KMS-11 (cell line): ENCODE measurements around the gene DEF6.

Experiments
- H2AFZ ChIP-seq: fragments of 200-600 bp; sonication (generic); 2 replicates; pipeline ENCODE4 v1.6.1; 2016; ENCODE audit warnings: antibody characterized with exemption, mixed run types, low read depth
- H3K27ac ChIP-seq: fragments of 200-600 bp; sonication (generic); 2 replicates; pipeline ENCODE4 v1.6.1; 2016; ENCODE audit warnings: mild to moderate bottlenecking, mixed run types
- H3K27me3 ChIP-seq: fragments of 200-600 bp; sonication (generic); 2 replicates; pipeline ENCODE4 v1.6.1; 2017; ENCODE audit warnings: mild to moderate bottlenecking, low read depth, mixed run types, moderate library complexity; ENCODE audit not compliant: insufficient read depth
- H3K36me3 ChIP-seq: fragments of 200-600 bp; sonication (generic); 2 replicates; pipeline ENCODE4 v1.6.1; 2017; ENCODE audit warnings: mild to moderate bottlenecking, mixed run types; ENCODE audit not compliant: insufficient read depth
- H3K4me1 ChIP-seq: fragments of 200-600 bp; sonication (generic); 2 replicates; pipeline ENCODE4 v1.6.1; 2016; ENCODE audit warnings: mild to moderate bottlenecking, low read depth, mixed run types; ENCODE audit not compliant: poor library complexity, severe bottlenecking
- H3K4me2 ChIP-seq: fragments of 200-600 bp; sonication (generic); 2 replicates; pipeline ENCODE4 v1.7.0; 2016; ENCODE audit warnings: mild to moderate bottlenecking, mixed run types
- H3K4me3 ChIP-seq: fragments of 200-600 bp; sonication (generic); IDR thresholded peaks from 2 replicates; pipeline ENCODE4 v1.6.1; 2017; ENCODE audit warnings: low read depth, low read length, mixed read lengths; ENCODE audit not compliant: insufficient read depth
- H3K79me2 ChIP-seq: fragments of 200-600 bp; sonication (generic); 2 replicates; pipeline ENCODE4 v1.6.1; 2016; ENCODE audit warnings: low read depth, mixed run types; ENCODE audit not compliant: insufficient read depth
- H3K9ac ChIP-seq: fragments of 200-600 bp; sonication (generic); 2 replicates; pipeline ENCODE4 v1.6.1; 2016; ENCODE audit warnings: mild to moderate bottlenecking, mixed run types
- H4K20me1 ChIP-seq: fragments of 200-600 bp; sonication (generic); 2 replicates; pipeline ENCODE4 v1.6.1; 2016; ENCODE audit warnings: mild to moderate bottlenecking, mixed run types; ENCODE audit not compliant: insufficient read depth
- CTCF ChIP-seq: fragments of 200-600 bp; sonication (generic); conservative IDR thresholded peaks from 2 replicates; pipeline ENCODE4 v1.6.1; 2017; ENCODE audit warnings: low read depth, mild to moderate bottlenecking, antibody characterized with exemption, low read length, moderate library complexity, mixed read lengths

DEF6 gene

DNA sequence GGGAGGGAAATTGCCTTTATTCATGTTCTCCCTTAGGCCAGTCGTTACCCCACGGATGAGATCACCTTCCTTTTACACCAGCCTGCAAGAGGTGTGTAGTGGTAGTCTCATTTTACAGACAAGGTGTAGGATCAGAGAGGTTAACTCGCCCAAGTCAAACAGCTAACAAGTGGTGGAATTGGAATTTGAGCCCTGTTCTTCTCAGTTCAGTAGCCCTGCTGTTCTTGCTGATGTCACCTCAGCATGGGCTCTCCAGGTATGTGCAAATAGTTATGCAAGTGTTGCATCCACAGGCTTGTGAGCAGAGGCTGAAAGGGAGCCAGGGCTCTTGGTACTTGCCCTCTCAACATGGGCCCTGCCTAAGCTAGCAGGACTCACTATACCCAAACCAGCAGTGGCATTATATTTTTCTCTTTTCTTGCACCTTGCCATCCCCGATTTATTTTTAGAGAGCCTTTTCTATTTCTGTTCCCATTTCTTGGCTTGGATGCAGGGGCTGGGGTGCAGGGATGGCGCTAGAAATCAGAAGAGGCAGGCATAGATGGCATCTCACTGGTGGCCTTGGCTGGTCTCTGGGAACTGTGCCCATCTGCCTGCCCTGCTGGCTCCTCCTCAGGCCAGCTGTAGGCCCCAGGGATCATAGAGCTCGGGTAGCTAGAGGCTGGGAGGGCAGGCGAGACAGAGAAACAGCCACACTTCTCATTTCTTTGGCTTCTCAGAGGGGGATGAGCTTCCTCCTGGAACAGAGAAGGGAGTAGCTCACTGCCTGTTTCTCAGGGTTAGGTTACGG is 62.9 kb downstream of the DEF6 start:
- no peak overlapping the region for H3K27ac ChIP-seq
- no peak overlapping the region for H3K4me2 ChIP-seq
- no peaks in the 10 kb centered on the region for H3K36me3 ChIP-seq
- TF ChIP-seq CTCF, result no peak
- peaks cover 7% of the 10 kb centered on the region for H3K4me1 ChIP-seq
- H3K4me3 ChIP-seq, result no peak overlapping the region
- H4K20me1 ChIP-seq, result no peaks in the 10 kb centered on the region
- no peaks in the 10 kb centered on the region for H3K27me3 ChIP-seq
- H3K9ac ChIP-seq, result no peak overlapping the region
- H2AFZ ChIP-seq, result no peak overlapping the region
- no peaks in the 10 kb centered on the region for H3K79me2 ChIP-seq

GRCh38 chr6:35362200-35362599 is 64.6 kb downstream of the DEF6 start:
- Histone ChIP-seq H3K4me1 (peaks cover 7% of the 10 kb centered on the region), H3K9ac (no peak overlapping the region), H3K4me2 (no peak overlapping the region), H2AFZ (no peak overlapping the region), H3K79me2 (no peaks in the 10 kb centered on the region), H4K20me1 (no peaks in the 10 kb centered on the region), H3K27ac (no peak overlapping the region), H3K36me3 (no peaks in the 10 kb centered on the region), H3K4me3 (no peak overlapping the region), H3K27me3 (no peaks in the 10 kb centered on the region)
- no peak for TF ChIP-seq CTCF

DNA sequence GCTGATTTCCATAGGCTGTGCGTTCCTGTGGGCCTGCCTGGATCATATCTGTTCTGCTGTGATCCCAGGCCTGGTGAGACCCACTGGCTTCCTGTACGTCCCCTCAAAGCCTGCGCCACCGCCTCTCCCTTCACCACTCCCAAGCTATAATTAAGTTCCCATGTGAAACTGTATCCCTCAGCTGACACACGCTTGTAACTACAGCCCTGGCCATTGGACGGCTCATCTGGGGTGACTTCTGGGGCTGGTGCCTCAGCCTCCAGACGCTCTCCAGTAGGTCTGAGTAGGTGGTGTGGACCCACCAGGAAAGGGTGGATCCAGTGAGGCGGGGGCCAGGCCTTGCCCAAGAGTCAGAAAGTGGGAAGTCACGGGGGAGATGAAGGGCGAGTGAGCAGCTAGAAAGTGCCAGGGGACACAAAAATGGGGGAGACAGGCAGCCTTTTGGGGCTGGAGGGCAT is 65.7 kb downstream of the DEF6 start:
- no peak overlapping the region for H3K27ac ChIP-seq
- H3K4me3 ChIP-seq, result no peak overlapping the region
- no peak overlapping the region for H3K9ac ChIP-seq
- no peak overlapping the region for H3K4me2 ChIP-seq
- no peak overlapping the region for H2AFZ ChIP-seq
- H3K79me2 ChIP-seq, result no peaks in the 10 kb centered on the region
- peaks cover 9% of the 10 kb centered on the region for H3K4me1 ChIP-seq
- no peaks in the 10 kb centered on the region for H3K36me3 ChIP-seq
- H3K27me3 ChIP-seq, result no peaks in the 10 kb centered on the region
- no peak for TF ChIP-seq CTCF
- no peaks in the 10 kb centered on the region for H4K20me1 ChIP-seq

- no peak for TF ChIP-seq CTCF
- Histone ChIP-seq H3K4me1 (peaks cover 11% of the 10 kb centered on the region), H3K4me3 (no peak overlapping the region), H3K4me2 (no peak overlapping the region), H3K36me3 (no peaks in the 10 kb centered on the region), H3K79me2 (no peaks in the 10 kb centered on the region), H3K27ac (no peak overlapping the region), H3K27me3 (no peaks in the 10 kb centered on the region), H4K20me1 (no peaks in the 10 kb centered on the region), H3K9ac (no peak overlapping the region), H2AFZ (no peak overlapping the region)
Observed at GRCh38 chr6:35365594-35366203, 68.1 kb downstream of the DEF6 start.
